DND-41 (cell line): Measurements from ENCODE around the gene DGKG.

Experiments
- CTCF ChIP-seq: IDR thresholded peaks from 2 replicates; pipeline ENCODE4 v1.5.1; 2012; ENCODE audit warnings: borderline replicate concordance, low read length, moderate library complexity, mild to moderate bottlenecking; ENCODE audit not compliant: poor library complexity, severe bottlenecking; ENCODE audit errors: extremely low read depth
- EZH2 ChIP-seq: IDR thresholded peaks from 3 replicates; pipeline ENCODE4 v1.6.1; 2012; ENCODE audit warnings: borderline replicate concordance, low read depth, mild to moderate bottlenecking, moderate library complexity, low read length, inconsistent platforms; ENCODE audit not compliant: severe bottlenecking

- TF ChIP-seq CTCF (no peak), EZH2 (no peak)
These were observed 110.0 kb downstream of the DGKG start for GRCh38 chr3:186251948-186252619.
